NCI-H2081 (cell line): ENCODE measurements around the gene MTX2.
"Not testable (repeated sequence)": the region's sequence is repeated elsewhere in the genome, so short reads cannot be mapped to it uniquely, and the experiment has no call there.

ENCODE experiments used
- DNase-seq, 2 experiments: peaks; one replicate each; lab custom pipeline; 2025; lab: John Stamatoyannopoulos, UW

Gene MTX2

DNA sequence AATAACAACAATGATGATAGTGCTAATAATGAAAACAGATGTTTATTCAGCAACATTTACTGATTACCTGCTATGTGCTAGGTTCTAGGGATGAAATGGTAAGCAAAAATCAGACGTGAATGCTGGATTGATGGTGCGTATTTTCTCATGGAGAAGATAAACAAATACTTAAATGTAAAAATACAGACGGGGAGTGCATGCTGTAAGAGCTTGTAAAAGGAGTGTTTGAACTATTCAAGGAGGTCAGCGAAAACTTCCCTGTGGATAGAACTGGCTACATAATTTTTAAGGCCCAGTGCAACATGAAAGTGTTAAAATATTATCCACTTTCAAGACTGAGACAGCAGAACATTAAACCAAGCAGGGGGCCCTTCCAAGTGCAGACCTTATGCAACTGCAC lies 22.1 kb downstream of the MTX2 start:
- DNase-seq: no peak

DNA sequence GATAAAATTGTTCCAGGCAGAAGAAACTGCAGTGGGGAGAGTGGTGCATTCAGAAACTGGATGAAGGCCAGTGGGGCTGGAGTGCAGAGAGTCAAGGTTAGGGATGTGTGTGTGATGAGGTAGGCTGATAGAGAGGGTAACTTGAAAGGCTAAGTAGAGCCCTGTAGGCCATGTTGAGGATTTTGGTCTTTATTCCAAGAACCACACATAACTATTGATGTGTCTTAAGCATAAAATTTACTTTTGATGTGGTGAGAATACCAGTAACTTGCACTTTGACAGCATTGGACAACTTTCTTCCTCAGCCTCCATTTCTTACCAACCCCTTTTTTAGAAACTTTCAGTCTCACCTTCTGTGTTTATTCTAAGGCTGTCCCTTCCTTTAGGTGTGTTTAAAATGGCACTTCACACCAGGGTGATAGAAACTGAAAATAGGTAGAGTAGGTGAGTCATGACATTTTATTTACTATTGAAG lies 22.6 kb downstream of the MTX2 start:
- DNase-seq: no peak

DNA sequence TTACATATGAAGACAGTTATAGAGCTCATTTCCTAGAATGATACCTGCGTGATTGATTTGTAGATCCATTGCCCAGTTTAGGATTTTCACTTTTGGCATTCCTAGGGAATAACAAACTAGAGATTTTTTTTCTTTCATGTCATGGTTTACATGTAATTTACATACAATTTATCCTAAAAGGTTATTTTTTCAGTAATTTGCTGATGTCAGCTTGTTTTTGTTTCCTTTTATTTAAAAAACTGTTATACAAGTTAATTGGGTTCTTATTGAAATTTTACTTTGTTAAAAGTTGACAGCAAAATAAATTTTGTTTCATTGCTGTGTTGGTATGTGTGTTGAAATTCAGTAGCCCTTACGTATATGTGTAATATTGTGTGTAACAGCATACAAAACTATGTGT lies 23.4 kb downstream of the MTX2 start:
- no peak for DNase-seq

DNA sequence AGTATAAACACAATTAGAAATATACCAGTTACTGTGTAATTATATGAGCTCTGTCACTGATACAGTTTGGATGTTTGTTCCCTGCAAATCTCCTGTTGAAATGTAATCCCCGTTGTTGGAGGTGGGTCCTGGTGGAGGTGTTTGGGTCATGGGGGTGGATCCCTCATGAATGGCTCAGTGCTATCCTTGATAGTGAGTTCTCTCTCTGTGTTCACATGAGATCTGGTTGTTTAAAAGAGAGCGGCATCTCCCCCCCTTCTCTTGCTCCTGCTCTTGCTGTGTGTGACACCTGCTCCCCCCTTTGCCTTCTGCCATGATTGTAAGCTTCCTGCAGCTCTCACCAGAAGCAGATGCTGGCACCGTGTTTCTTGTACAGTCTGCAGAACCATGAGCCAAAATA lies 24.1 kb downstream of the MTX2 start:
- DNase-seq: peak in 1 of 2 experiments; percentile 44

DNA sequence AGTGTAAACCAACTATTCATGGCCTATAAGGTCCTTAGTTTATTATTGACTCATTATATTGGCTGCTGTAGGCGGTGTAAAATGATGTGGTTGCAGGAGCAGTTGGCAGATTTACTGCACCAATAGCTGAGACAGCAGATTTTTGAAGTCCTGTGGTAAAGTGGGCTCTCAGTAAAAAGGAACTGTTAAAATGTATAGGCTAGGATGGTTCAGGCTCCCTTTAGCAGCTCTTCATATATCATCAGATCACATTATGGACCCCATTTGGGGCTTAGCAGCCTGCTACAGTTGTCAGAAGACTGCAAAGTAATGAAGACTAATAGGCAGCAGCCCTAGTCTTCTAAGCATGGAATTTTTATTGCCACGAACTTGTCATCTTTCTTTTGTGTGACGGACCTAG lies 27.8 kb downstream of the MTX2 start:
- DNase-seq: peak in 1 of 2 experiments; percentile 35

DNA sequence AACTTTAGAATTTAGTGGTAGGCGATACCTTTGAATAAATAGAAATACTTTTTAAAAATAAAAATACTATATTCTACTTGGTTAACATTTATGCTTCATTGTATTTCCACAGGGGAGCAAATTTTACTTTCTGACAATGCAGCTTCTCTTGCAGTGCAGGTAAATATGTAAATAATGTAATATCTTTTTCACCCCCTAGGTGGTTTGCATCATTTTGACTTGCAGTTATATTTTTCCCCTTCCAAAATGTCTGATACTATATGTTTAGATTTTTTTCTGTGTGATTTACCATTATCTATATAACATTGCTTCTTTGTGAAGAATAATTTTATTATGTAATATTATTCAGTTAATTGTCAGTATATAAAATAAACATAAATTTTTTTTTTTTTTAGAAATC lies 28.5 kb downstream of the MTX2 start:
- DNase-seq: no peak

DNA sequence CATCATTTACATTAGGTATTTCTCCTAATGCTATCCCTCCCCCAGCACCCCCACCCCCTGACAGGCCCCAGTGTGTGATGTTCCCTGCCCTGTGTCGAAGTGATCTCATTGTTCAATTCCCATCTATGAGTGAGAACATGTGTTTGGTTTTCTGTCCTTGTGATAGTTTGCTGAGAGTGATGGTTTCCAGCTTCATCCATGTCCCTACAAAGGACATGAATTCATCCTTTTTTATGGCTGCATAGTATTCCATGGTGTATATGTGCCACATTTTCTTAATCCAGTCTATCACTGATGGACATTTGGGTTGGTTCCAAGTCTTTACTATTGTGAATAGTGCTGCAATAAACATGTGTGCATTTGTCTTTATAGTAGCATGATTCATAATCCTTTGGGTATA lies 36.8 kb downstream of the MTX2 start:
- not testable (repeated sequence) for DNase-seq

DNA sequence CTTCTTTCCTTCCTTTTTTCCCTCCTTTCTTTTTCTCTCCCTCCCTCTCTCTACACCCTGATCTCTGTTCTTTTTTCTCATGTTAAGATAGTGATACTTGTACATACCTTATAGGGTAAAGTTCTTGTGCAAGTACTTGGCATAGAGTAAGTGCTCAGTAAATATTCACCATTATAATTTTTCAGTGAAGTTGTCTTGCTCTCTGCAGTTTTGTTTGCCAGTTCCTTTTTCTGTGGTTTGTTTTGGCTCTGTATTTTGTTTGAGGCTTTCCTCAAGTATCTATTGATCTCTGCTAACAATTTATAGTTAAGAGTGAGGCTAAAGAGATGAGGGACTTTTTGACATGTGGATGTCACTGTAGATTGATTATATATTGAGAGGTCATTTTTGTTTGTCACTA lies 48.0 kb downstream of the MTX2 start:
- no peak for DNase-seq

DNA sequence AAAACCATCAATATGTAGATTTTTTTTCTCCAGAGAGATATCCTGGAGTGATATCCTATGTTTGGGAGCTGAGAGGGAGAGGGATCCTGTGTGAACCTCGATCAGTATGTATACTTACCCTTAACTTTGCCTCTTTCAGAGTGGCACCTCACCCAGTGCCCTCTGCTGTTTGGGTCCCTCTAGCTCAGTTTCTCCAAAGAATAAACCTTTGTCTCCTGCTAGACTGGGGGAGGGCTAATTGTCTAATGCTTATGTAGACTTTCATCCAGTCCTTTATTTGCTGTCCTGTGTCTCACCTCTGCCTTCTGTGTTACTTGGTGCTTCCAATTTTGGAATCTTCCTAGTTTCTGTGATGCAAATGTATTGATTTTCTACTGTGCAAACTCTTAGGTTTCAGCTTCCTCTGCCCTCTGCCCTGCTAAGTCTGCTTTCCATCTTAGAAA lies 48.4 kb downstream of the MTX2 start:
- no peak for DNase-seq

DNA sequence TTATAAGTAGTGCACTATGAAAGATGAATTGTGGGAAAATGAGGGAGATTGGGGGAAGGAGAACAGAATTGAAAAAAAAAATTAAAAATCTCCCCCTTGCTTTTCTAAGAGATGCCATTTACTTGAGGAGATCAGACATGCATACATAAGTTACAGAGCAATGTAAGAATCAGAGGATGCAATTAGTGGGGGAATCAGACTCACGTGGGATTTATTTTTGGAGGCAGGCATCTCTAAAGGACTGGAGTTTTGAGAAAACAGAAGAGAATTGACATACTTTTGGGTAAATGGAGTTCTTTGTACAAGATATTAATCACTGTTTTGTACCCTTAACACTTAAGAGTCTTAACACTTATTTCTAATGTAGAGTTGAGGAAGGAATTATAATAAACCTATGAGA lies 52.7 kb downstream of the MTX2 start:
- no peak for DNase-seq

DNA sequence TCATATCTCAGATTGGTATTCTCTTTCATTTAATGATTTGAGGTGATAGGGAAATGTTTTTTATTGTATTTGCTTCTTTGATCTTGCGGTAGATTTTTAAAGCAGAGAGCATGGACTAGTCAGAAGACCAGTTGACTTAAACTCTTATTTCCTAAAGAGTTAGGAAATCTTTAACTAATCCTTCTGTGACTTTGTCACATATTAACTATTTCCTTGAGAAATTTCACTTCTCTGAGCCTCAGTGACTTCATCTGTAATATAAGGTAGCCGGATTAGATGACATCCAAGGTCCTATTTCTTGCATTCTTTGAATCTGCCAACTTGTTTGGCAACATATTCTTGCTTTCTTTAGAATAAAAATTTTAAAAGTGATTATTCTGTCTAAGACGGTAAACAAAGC lies 55.6 kb downstream of the MTX2 start:
- no peak for DNase-seq

DNA sequence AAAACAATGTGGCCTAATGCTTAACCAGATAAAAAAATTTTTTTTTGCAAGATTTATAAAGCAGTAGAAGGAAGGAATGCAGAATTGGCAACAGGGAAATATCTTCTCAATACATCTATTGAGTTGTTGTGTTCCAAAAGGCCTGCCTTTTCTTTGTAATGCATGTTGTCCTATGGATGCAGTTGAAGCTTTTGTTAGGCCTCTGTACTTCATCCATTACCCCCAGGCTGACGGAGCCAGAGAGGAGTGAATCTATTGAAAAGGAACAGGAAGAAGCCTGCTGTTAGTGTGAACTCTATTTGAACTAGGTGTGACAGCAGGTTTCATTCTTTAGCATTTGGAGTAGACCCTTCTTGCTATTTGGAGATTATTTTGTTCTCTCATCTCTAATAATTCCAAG lies 56.5 kb downstream of the MTX2 start:
- DNase-seq: peak; percentile 77 to 91

DNA sequence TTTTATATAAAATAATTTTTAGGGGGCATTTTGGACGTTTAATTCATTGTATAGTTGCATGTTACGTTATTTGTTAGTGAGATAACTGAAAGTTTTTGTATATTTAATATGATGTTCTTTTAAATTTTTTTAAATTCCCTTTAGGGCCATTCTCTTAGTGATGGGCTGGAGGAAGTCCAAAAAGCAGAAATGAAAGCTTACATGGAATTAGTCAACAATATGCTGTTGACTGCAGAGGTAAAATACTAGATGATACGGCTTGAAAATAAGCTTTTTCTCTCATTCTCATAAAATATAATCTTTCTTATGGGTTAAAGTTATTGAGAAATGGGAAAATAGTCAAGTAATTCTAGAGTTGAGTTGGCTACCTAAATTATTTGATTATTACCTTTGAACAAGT lies 58.9 kb downstream of the MTX2 start:
- DNase-seq: no peak

DNA sequence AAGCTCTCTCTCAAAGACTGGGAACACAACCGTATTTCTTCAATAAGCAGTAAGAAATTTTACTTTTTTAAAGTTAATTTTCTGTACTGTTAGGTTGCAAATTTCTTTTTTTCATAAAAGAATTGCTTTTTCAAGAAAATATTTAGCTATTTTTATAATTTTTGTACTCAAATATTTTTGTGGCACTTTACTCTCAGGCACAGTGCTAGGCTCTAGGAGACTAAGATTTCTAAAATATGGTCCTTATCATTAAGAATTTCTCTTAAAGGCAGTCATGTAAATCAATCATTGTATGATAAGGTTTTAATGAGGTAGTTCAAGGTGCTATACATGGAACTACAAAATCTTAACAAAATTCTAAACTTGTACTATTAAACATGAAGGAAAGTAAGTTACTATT lies 61.4 kb downstream of the MTX2 start:
- DNase-seq: no peak

DNA sequence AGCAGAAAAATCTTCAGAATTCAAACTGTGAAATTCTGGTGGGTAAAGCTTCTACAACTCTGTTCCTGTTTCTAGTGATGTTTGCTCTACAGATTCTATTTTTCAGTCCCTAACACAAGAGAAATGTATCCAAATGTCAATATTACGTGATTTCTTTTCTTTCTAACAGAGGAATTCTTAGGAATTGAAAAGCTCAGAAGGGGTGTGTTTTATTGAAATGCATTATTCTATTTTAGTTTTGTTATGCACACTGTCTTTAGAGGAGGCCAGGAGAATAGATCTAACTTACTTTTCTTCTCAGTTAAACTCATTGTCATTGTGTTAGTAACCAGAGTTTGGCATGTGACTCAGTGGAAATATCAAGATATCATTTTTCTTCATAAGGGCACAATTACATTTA lies 62.4 kb downstream of the MTX2 start:
- no peak for DNase-seq

DNA sequence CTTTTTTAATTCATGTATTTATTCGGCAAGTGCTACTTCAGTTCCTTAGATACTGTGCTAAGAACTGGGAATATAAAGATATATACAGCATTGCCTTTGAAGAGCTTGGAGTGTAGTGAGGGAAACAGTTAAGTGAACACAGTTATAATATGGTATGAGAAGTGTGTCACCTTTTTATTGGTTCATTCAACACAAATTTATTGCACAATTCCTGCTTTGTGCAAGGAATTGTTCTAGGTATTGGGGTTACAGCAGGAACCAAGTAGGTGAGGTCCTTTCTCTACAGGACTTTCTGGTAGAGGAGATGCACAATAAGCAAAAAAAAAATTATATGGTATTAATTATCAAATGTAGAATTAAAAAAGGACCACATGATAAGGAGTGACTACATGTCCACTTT lies 65.5 kb downstream of the MTX2 start:
- no peak for DNase-seq

DNA sequence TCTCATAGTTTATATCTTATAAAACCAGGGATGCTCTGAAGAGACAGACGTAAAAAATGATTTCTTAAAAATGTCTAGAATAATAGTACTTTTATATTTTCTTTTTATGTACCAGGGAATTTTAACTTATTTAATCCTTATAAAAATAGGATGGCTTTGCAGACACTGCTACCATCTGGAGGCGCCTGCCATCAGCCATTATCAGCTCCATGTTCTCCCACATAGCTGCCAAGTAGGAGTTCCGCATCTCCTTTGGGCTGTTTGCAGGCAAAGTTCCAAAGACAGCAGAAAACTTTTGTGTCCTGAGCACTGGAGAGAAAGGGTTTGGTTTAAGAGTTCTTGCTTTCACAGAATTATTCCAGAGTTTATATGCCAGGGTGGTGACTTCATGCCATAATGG lies 69.2 kb downstream of the MTX2 start:
- no peak for DNase-seq

DNA sequence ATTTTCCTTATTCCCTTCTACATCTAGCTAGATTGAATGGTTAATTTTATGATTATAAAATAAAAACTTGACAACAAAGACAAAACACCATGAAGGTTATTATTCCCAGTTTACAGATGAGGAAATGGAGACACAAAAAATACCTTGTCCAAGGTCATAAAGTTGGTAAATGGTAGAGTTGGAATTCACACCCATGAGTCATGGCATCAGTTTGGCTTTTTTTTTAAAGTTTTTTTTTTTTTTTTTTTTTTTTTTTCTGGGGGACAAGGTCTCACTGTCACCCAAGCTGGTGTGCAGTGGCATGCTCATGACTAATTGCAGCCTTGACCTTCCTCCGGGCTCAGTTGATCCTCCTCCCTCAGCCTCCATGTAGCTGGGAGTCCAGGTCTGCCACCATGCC lies 70.0 kb downstream of the MTX2 start:
- DNase-seq: no peak

DNA sequence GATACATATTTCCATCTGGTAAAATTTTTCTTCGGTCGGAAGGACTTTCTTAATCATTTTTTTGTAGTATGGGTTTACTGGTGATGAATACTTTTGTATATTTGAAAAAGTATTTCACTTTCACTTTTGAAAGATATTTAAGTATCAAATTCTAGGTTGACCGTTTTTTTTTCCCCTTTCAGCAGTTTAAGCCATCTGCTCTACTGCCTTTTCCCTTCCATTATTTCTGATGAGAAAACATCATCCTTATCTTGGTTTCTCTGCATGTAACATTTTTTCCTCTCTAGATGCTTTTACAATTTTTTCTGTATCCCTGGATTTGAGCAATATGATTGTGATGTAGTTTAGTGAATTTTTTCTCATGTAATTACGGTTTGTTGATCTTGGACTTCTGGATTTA lies 87.0 kb downstream of the MTX2 start:
- no peak for DNase-seq

DNA sequence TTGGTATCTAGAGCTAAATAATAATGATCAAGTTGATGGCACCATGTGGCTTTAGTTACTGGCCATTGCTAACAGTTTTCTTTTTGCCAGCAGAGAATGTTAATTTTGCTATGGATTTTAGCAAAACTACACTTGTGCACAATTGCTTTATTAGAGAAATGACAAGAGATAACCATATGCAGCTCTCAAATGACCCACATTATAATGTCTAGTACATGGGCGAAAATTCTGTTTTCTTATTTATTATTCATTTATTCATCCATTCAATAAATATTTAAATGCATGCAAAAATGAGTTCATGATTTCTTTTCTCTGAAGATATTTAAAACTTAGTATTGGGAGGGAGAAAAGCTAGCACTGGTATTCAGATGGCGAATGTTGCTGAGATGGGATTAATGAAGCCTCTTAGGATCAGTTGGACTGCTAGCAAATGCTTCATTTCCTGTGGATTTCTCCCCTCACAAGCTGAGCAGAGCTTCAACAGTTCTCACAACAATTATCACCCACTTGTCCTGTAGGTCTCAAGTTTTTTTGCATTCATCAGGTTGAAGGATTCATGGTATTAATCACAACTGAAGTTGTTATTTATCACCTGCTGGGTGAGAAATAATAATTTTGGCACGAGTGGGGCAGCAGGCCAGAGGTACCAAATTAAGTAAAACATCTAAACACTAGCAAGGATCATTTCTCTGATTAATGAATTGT lies 95.2 kb downstream of the MTX2 start:
- no peak for DNase-seq

DNA sequence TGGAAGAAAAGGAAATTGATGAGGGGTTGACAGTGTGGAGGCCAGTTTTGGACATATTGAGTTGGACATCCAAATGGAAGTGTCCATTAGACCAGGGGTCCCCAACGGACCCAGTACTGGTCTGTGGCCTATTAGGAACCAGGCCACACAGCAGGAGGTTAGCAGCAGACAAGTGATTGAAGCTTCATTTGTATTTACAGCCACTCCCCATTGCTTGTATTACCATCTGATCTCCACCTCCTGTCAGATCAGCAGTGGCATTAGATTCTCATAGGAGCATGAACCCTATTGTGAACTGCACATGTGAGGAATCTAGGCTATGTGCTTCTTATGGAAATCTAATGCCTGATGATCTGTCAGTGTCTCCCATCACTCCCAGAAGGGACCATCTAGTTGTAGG lies 99.1 kb downstream of the MTX2 start:
- no peak for DNase-seq

DNA sequence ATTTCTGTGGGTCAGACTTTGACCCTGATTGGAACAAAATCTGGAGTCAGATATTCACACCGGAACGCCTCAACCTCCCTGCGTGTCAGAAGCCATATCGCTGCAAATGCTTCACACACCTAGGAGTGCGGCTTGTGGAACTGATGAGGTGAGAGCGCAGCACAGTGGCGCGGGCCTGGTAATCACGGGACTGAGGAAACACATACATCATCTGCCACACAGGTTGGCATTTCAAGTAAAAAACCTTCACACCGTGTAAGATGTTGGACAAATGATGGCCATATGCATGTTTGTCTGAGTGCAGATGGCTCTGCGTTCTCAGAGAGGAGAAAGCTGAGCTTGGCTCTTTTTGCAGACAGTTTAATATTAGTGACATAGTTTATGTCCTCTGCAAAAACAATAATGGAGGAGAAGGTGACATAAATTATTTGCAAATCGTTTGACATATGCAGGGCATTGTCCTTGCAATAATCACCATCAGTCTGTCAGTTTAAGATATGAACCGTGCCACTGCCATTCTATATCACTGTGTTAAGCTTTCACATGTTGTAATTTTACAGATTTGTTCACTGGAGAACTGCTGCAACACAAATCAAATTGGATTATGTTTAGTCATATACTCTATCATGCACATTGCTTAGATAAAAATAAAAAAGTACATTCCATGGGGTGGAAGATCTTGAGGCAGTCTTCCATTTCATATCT lies 101.4 kb downstream of the MTX2 start:
- peak in 1 of 2 experiments; percentile 10 for DNase-seq

DNA sequence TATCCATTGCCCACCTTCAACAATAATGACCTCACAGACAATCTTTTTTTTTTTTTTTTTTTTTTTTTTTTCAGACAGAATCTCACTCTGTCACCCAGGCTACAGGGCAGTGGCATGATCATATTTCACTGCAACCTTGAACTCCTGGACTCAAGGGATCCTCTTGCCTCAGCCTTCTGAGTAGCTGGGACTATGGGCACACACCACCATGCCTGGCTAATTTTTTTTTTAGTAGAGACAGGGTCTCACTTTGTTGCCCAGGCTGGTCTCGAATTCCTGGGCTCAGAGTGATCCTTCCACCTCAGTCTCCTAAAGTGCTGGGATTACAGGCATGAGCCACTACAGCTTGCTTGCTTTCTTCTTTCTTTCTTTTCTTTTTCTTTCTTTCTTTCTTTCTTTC lies 103.9 kb downstream of the MTX2 start:
- DNase-seq: not testable (repeated sequence)

DNA sequence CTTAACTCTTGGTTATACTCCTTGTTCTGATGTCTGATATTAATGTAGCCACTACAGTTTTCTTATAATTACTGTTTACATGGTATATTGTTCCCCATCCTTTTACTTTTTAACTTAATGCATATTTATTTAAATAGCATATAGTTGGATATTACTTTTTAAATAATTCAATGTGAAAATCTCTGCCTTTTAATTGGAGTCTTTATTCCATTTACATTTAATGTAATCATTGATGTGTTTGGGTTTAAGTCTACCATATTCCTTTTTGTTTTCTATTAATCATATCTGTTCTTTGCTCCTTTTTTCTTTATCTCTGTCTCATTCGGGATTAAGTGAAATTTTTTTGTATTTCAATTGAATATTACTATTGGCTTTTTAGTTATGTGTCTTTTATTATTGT lies 109.1 kb downstream of the MTX2 start:
- no peak for DNase-seq
